ENCODE data around the gene HOXA9. TPM values are rescaled to one million over a fixed set of nuclear protein-coding genes. Genes with fewer than 3 reads are reported as not detected.

Gene HOXA9
- total RNA-seq, 2 experiments from 2014 or later, result not detected

DNA sequence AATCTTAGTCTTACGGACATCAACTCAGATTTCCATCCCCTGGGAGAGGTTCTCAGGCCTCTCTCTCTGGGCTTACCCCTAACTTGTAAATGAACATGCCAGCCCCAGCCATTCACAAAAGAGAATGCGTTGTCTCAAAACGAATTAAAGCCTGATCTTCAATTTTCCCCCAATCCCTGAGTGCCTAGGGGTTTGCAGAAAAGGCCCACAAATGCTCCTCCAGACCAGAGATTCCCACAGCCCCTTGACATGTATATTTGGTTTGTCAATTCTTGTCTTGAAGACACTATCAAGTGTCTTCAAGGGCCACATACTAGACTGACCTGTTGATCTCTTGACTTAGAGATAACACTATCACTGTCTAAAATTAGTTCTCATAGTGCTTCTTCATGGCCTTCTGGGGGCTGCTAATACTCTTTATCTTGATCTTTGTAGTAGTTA is 46.4 kb upstream of the HOXA9 start:
- no peak for ATAC-seq
- Mint-ChIP-seq H3K27ac (no peak overlapping the region), H3K27me3 (peaks cover 86% of the 10 kb centered on the region), H3K36me3 (ENCODE audit: low read depth) (no peaks in the 10 kb centered on the region), H3K4me3 (no peak overlapping the region), H3K9me3 (no peaks in the 10 kb centered on the region), H3K4me1 (ENCODE audit: low read depth) (peaks cover 8% of the 10 kb centered on the region)
- POLR2A ChIA-PET, result interaction anchor here (0.6 kb wide), 1 partner anchor 224 kb away, joined by 3 read pairs; no protein-coding TSS in a partner anchor
- CTCF ChIA-PET, result interaction anchor here (1.0 to 3.3 kb wide), 9 partner anchors 10 to 563 kb away, joined by 3 to 25 read pairs (median 5); no protein-coding TSS in a partner anchor
- TF ChIP-seq, protein P1, sequence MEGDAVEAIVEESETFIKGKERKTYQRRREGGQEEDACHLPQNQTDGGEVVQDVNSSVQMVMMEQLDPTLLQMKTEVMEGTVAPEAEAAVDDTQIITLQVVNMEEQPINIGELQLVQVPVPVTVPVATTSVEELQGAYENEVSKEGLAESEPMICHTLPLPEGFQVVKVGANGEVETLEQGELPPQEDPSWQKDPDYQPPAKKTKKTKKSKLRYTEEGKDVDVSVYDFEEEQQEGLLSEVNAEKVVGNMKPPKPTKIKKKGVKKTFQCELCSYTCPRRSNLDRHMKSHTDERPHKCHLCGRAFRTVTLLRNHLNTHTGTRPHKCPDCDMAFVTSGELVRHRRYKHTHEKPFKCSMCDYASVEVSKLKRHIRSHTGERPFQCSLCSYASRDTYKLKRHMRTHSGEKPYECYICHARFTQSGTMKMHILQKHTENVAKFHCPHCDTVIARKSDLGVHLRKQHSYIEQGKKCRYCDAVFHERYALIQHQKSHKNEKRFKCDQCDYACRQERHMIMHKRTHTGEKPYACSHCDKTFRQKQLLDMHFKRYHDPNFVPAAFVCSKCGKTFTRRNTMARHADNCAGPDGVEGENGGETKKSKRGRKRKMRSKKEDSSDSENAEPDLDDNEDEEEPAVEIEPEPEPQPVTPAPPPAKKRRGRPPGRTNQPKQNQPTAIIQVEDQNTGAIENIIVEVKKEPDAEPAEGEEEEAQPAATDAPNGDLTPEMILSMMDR (IDR thresholded peaks at IDR 0.05), result no peak
- intact Hi-C loops (cut with micrococcal nuclease), result no loop called here
- DNase-seq, result no peak

DNA sequence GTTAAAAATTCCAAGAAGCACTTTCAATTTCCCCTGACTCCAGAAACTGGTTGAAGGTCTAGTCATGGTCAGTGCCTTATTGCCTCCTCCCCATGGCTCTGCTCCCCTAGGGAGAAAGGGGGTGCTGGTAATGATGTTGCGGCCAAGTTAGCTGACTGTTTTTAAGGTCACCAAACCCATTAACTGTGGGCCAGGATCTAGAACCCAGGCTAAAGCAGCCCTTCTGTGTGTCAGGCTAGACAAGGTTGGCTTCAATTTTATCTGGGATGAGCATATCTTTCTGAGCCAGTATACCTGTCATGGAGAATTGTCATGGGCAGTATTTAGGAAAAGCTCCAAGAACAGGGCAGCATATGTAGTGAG is 45.7 kb upstream of the HOXA9 start:
- DNase-seq, result no peak
- ChIA-PET POLR2A (interaction anchor here (0.6 kb wide), 1 partner anchor 25 kb away, joined by 4 read pairs; no protein-coding TSS in a partner anchor), CTCF (interaction anchor here (0.6 to 3.3 kb wide), 16 partner anchors 9 to 809 kb away, joined by 3 to 25 read pairs (median 5); partner anchors contain the start of genes EVX1 and HOXA11)
- Mint-ChIP-seq H3K4me1 (ENCODE audit: low read depth) (peaks cover 8% of the 10 kb centered on the region), H3K27ac (no peak overlapping the region), H3K4me3 (no peak overlapping the region), H3K9me3 (no peaks in the 10 kb centered on the region), H3K27me3 (peaks cover 89% of the 10 kb centered on the region), H3K36me3 (ENCODE audit: low read depth) (no peaks in the 10 kb centered on the region)
- intact Hi-C loops (cut with micrococcal nuclease), result no loop called here
- no peak for ATAC-seq
- TF ChIP-seq, protein P1 (IDR thresholded peaks at IDR 0.05), result no peak

DNA sequence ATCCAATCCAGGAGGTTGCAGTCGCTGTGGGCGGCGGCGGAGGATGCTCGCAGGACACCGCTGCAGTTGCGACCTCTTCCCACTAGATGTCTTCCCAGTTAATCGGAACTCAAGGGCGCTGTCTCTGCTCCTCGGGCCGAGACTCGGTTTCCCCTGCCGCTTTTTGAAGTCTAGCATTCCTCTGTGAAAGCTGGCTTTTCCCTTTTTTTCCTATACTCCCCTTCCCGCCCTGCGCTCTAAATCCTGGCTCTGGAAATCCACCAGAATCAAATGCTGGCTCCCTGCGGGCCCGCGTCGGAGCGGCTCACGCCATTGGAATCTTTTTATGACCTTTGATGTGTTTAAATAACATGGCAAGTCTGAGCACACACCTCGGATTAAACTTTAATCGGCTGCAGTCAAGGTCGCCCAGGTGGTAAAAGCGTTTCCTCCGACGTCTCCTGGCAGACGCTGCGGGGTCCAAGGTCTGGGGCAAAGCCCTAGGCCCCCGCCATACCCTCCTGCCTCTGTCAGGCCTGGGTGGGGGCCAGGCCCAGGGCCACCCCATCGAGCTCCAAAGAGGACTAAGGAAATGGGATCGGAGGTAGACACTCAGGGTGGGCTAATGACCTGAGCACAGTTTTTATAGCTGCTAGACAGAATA is 45.2 kb upstream of the HOXA9 start:
- ChIA-PET CTCF (interaction anchor here (0.6 to 3.3 kb wide), 20 partner anchors 9 to 810 kb away, joined by 3 to 25 read pairs (median 5); partner anchors contain the start of genes EVX1, HOXA11 and HOXA13), POLR2A (interaction anchor here (0.6 kb wide), 1 partner anchor 25 kb away, joined by 4 read pairs; no protein-coding TSS in a partner anchor)
- H3K4me3 Mint-ChIP-seq, result peak overlapping the region; percentile 30
- DNase-seq, result peak; percentile 72
- H3K27ac Mint-ChIP-seq, result no peak overlapping the region
- TF ChIP-seq, protein P1 (IDR thresholded peaks at IDR 0.05), result peak; percentile 85
- no peaks in the 10 kb centered on the region for H3K36me3 Mint-ChIP-seq (ENCODE audit: low read depth)
- peaks cover 90% of the 10 kb centered on the region for H3K27me3 Mint-ChIP-seq
- peaks cover 12% of the 10 kb centered on the region for H3K4me1 Mint-ChIP-seq (ENCODE audit: low read depth)
- no peaks in the 10 kb centered on the region for H3K9me3 Mint-ChIP-seq
- peak; percentile 80 for ATAC-seq
- intact Hi-C loops (cut with micrococcal nuclease), result no loop called here

DNA sequence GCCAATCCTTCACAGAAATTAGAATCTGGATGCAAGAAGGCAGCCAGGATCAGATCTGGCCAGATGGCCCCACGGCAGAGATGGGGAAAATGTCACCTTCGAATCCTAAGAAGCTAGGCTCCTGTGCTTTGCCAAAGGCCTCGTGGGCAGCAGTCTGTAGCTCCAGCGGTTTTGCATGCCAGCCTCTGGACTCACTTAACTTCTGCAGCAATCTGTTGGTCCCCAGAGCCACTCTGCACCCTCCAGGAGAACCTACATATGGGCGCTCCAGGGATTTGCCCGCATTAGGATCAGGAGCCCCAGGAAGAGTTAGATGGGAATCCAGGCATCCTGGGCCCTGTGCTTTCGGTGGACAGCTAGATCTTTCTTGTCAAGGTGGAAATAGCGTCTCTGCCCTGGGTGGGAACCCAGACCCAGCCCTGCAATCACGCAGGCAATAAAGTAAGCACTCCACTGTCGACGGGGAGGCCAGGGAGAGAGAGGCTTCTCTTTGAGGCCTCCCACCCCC is 44.6 kb upstream of the HOXA9 start:
- TF ChIP-seq, protein P1 (IDR thresholded peaks at IDR 0.05), result no peak
- no peak for DNase-seq
- ATAC-seq, result no peak
- Mint-ChIP-seq H3K4me3 (no peak overlapping the region), H3K4me1 (ENCODE audit: low read depth) (peaks cover 16% of the 10 kb centered on the region), H3K36me3 (ENCODE audit: low read depth) (no peaks in the 10 kb centered on the region), H3K9me3 (no peaks in the 10 kb centered on the region), H3K27ac (no peak overlapping the region), H3K27me3 (peaks cover 90% of the 10 kb centered on the region)
- ChIA-PET POLR2A (no interaction called here), CTCF (interaction anchor here (0.8 to 3.3 kb wide), 17 partner anchors 10 to 785 kb away, joined by 3 to 25 read pairs (median 5); partner anchors contain the start of genes HOXA11 and HOXA13)
- intact Hi-C loops (cut with micrococcal nuclease), result loop anchor here (10.0 kb wide), 1 partner anchor 715 kb away; no protein-coding TSS in a partner anchor

DNA sequence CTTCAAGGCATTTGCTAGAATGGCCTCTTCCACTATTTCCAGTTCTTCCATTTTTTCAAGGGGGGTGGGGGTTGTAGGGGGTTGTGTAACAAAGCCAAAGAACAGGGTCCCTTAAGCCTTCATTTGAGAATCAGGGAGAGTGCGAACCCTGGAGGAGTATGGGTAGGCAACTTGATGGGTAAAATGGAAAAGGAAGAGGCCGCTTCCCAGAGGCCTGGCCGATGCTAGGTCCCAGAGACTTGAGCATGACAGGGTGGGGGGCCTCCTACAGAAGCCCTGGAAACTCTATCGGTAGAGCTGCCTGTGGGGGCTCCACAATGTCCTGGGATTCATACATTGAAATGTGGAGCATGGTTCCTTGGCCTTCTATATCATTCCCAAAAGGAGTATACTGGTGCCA is 43.7 kb upstream of the HOXA9 start:
- no peak for ATAC-seq
- Mint-ChIP-seq H3K4me1 (ENCODE audit: low read depth) (peaks cover 18% of the 10 kb centered on the region), H3K36me3 (ENCODE audit: low read depth) (no peaks in the 10 kb centered on the region), H3K27me3 (peaks cover 90% of the 10 kb centered on the region), H3K9me3 (no peaks in the 10 kb centered on the region), H3K27ac (no peak overlapping the region), H3K4me3 (no peak overlapping the region)
- intact Hi-C loops (cut with micrococcal nuclease), result loop anchor here (10.0 kb wide), 1 partner anchor 716 kb away; no protein-coding TSS in a partner anchor
- CTCF ChIA-PET, result interaction anchor here (0.9 to 3.3 kb wide), 10 partner anchors 9 to 368 kb away, joined by 3 to 25 read pairs (median 4); partner anchors contain the start of gene HOXA13
- no peak for DNase-seq
- TF ChIP-seq, protein P1 (IDR thresholded peaks at IDR 0.05), result no peak
- POLR2A ChIA-PET, result no interaction called here

Data from activated CD8-positive, alpha-beta T cell treated with anti-CD3 and anti-CD28 coated beads for 36 hours (primary cell).